DND-41 (cell line): Measurements from ENCODE around the gene MAP2K5.

Source experiments
- ATAC-seq: fragments of 200-7000 bp; cut with Tn5 transposase; 3 replicates; pipeline ENCODE4 v1.9.1; 2021; ENCODE audit warnings: low read depth; ENCODE audit not compliant: insufficient read depth
- DNase-seq: peaks from one replicate; pipeline ENCODE4 v3.0.0-alpha.2; 2020
- H2AFZ ChIP-seq: 2 replicates; pipeline ENCODE4 v1.6.0; 2012; ENCODE audit warnings: low read depth, low read length
- H3K27ac ChIP-seq: 2 replicates; pipeline ENCODE4 v1.5.1; 2012; ENCODE audit warnings: low read length, inconsistent platforms
- H3K27me3 ChIP-seq: fragments of 200-600 bp; sonication (generic); 2 replicates; pipeline ENCODE4 v1.6.0; 2012; ENCODE audit warnings: low read length, mild to moderate bottlenecking, inconsistent platforms; ENCODE audit not compliant: insufficient read depth, poor library complexity
- H3K36me3 ChIP-seq: 2 replicates; pipeline ENCODE4 v1.5.1; 2012; ENCODE audit warnings: low read length, inconsistent platforms; ENCODE audit not compliant: insufficient read depth
- H3K4me1 ChIP-seq: 2 replicates; pipeline ENCODE4 v1.5.1; 2012; ENCODE audit warnings: mild to moderate bottlenecking, low read length; ENCODE audit not compliant: insufficient read depth
- H3K4me2 ChIP-seq: 2 replicates; pipeline ENCODE4 v1.6.0; 2012; ENCODE audit warnings: mild to moderate bottlenecking, moderate library complexity, low read length, inconsistent platforms; ENCODE audit not compliant: insufficient read depth
- H3K4me3 ChIP-seq, 2 experiments: fragments of 200-600 bp in 1 of 2; shearing (Covaris generic) in 1 of 2; 2 replicates each; pipeline ENCODE4 v1.5.1; 2012 to 2016; ENCODE audit warnings: inconsistent platforms in 2 of 2, low read length in 2 of 2, mild to moderate bottlenecking in 2 of 2, low read depth in 1 of 2, moderate library complexity in 1 of 2
- H3K79me2 ChIP-seq: 2 replicates; pipeline ENCODE4 v1.6.0; 2012; ENCODE audit warnings: low read length, inconsistent platforms; ENCODE audit not compliant: insufficient read depth
- H3K9ac ChIP-seq: 2 replicates; pipeline ENCODE4 v1.6.0; 2012; ENCODE audit warnings: low read depth, mild to moderate bottlenecking, inconsistent platforms, low read length, moderate library complexity
- H3K9me3 ChIP-seq: 2 replicates; pipeline ENCODE4 v1.5.1; 2012; ENCODE audit warnings: low read length, moderate library complexity, mild to moderate bottlenecking, inconsistent platforms; ENCODE audit not compliant: insufficient read depth, severe bottlenecking
- H4K20me1 ChIP-seq: 2 replicates; pipeline ENCODE4 v1.6.0; 2012; ENCODE audit warnings: low read length; ENCODE audit not compliant: insufficient read depth
- EZH2 ChIP-seq: IDR thresholded peaks from 3 replicates; pipeline ENCODE4 v1.6.1; 2012; ENCODE audit warnings: borderline replicate concordance, low read depth, mild to moderate bottlenecking, moderate library complexity, low read length, inconsistent platforms; ENCODE audit not compliant: severe bottlenecking
- TF ChIP-seq, protein P1 (sequence below): IDR thresholded peaks from 2 replicates; pipeline ENCODE4 v1.5.1; 2012; ENCODE audit warnings: borderline replicate concordance, low read length, moderate library complexity, mild to moderate bottlenecking; ENCODE audit not compliant: poor library complexity, severe bottlenecking; ENCODE audit errors: extremely low read depth

MAP2K5 gene

DNA sequence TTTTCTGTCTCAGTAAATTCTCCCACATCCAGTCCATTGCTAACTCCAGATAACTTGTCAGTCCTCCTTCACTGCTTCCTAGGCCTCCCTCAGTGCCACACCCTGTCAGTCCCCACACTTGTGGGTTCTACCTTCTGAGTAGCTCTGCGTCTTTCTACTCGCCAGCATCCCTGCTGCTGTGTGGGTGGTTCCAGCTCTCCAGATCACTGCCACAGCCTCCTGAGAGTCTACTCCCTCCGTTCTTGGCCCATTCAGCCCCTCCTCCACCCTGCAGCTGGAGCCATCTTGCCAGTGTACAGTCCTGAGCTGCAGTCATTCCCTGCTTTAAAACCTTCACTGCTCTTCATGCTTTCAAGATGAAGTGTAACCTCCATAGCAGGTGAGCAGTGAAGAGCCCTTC is 45.3 kb downstream of the MAP2K5 start:
- no peak overlapping the region for H3K4me3 ChIP-seq
- H3K9me3 ChIP-seq, result no peaks in the 10 kb centered on the region
- H2AFZ ChIP-seq, result no peak overlapping the region
- no peaks in the 10 kb centered on the region for H4K20me1 ChIP-seq
- no peak overlapping the region for H3K27ac ChIP-seq
- no peak overlapping the region for H3K4me2 ChIP-seq
- no peaks in the 10 kb centered on the region for H3K4me1 ChIP-seq
- DNase-seq, result no peak
- peaks cover 32% of the 10 kb centered on the region for H3K36me3 ChIP-seq
- ATAC-seq, result no peak
- no peak for TF ChIP-seq EZH2
- TF ChIP-seq, protein P1, sequence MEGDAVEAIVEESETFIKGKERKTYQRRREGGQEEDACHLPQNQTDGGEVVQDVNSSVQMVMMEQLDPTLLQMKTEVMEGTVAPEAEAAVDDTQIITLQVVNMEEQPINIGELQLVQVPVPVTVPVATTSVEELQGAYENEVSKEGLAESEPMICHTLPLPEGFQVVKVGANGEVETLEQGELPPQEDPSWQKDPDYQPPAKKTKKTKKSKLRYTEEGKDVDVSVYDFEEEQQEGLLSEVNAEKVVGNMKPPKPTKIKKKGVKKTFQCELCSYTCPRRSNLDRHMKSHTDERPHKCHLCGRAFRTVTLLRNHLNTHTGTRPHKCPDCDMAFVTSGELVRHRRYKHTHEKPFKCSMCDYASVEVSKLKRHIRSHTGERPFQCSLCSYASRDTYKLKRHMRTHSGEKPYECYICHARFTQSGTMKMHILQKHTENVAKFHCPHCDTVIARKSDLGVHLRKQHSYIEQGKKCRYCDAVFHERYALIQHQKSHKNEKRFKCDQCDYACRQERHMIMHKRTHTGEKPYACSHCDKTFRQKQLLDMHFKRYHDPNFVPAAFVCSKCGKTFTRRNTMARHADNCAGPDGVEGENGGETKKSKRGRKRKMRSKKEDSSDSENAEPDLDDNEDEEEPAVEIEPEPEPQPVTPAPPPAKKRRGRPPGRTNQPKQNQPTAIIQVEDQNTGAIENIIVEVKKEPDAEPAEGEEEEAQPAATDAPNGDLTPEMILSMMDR, result no peak
- H3K79me2 ChIP-seq, result no peaks in the 10 kb centered on the region
- H3K27me3 ChIP-seq, result no peaks in the 10 kb centered on the region
- no peak overlapping the region for H3K9ac ChIP-seq

DNA sequence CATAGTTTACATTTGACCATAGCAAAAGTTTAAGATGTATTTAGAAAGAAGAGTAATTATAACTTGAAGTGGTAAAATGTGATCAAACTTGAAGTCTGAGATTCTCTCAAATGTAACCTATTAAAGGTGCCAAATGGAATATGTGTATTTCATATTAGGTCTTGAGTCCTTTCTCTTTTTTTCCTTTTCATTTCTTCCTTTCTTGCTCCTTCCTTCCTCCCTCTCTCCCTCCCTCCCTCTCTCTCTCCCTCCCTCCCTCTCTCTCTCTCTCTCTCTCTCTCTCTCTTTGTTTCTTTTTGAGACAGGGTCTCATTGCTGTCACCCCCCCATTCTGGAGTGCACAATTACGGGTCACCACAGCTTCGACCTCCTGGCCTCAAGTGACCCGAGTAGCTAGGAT is 47.7 kb downstream of the MAP2K5 start:
- H3K4me3 ChIP-seq, result no peak overlapping the region
- no peak overlapping the region for H3K9ac ChIP-seq
- H3K79me2 ChIP-seq, result no peaks in the 10 kb centered on the region
- peaks cover 45% of the 10 kb centered on the region for H3K36me3 ChIP-seq
- no peaks in the 10 kb centered on the region for H4K20me1 ChIP-seq
- H2AFZ ChIP-seq, result no peak overlapping the region
- TF ChIP-seq EZH2, result no peak
- TF ChIP-seq, protein P1, result no peak
- H3K27ac ChIP-seq, result no peak overlapping the region
- no peak for ATAC-seq
- no peak for DNase-seq
- no peak overlapping the region for H3K4me2 ChIP-seq
- no peaks in the 10 kb centered on the region for H3K27me3 ChIP-seq
- H3K9me3 ChIP-seq, result no peaks in the 10 kb centered on the region
- H3K4me1 ChIP-seq, result no peaks in the 10 kb centered on the region

DNA sequence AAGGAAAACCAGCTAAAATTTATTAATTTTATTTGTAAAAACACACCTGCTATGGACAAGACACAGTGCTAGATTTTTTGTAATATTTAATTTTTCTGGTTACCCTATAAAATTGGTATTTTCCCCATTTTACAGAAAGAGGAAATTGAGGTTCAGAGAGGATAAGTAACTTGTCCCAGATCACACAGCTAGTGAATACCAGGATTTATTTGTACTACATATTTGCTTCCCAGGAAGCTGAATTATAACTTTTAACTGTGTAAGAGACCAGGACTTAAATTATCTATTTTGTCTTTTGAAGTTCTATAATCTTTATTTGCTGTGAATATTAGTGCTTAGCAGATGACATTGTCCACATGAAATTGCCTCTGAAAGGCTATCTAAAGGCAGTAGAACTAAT is 49.7 kb downstream of the MAP2K5 start:
- Histone ChIP-seq H3K27ac (no peak overlapping the region), H3K4me1 (no peaks in the 10 kb centered on the region), H3K79me2 (no peaks in the 10 kb centered on the region), H3K27me3 (no peaks in the 10 kb centered on the region), H3K9ac (no peak overlapping the region), H3K4me2 (no peak overlapping the region), H2AFZ (no peak overlapping the region), H3K9me3 (no peaks in the 10 kb centered on the region), H4K20me1 (no peaks in the 10 kb centered on the region), H3K4me3 (no peak overlapping the region), H3K36me3 (peaks cover 44% of the 10 kb centered on the region)
- TF ChIP-seq EZH2, result no peak
- TF ChIP-seq, protein P1, result no peak
- DNase-seq (no peak), ATAC-seq (no peak)

DNA sequence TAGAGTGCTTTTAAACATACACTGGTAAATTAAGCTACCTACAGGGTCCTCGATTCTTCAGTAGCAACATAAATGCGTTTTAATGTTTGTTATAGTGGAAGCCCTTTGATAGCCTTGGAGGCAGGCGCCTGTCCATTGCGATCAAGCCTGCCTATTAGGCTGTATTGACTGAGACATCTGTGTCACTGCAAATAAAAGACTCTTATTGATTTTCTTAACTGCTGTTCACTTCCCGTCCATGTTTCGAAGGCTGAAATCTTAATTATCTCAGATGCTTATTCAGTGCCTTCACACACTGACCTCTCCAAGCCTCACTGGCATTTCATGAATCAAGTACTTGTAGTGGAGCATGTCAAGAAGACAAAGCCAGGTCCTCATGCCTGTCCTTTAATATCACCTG is 51.1 kb downstream of the MAP2K5 start:
- Histone ChIP-seq H2AFZ (no peak overlapping the region), H4K20me1 (no peaks in the 10 kb centered on the region), H3K4me3 (no peak overlapping the region), H3K9me3 (no peaks in the 10 kb centered on the region), H3K9ac (no peak overlapping the region), H3K4me2 (no peak overlapping the region), H3K27me3 (no peaks in the 10 kb centered on the region), H3K27ac (no peak overlapping the region), H3K4me1 (no peaks in the 10 kb centered on the region), H3K79me2 (no peaks in the 10 kb centered on the region), H3K36me3 (peaks cover 31% of the 10 kb centered on the region)
- ATAC-seq, result no peak
- no peak for TF ChIP-seq EZH2
- TF ChIP-seq, protein P1, result no peak
- DNase-seq, result no peak
